Mucosa of descending colon (tissue), 3 donors: ENCODE data around the gene CACNA1C. TPM values are rescaled to one million over a fixed set of nuclear protein-coding genes. Genes with fewer than 3 reads are reported as not detected.
A peak's percentile ranks its signal among the peaks of the same experiment; 100 is the strongest.

Experiments
- ATAC-seq: fragments of 200-7000 bp; cut with Tn5 transposase; one replicate; pipeline ENCODE4 v1.9.1; 2020; ENCODE audit warnings: mild to moderate bottlenecking, moderate library complexity
- DNase-seq, 3 donors: peaks; one replicate each; pipeline ENCODE4 v3.0.0-alpha.2; 2020
- H3K36me3 ChIP-seq: fragments of 200-600 bp; one replicate; pipeline ENCODE4 v1.8.0; 2021; ENCODE audit warnings: low read depth, mild to moderate bottlenecking
- H3K4me1 ChIP-seq: fragments of 200-600 bp; one replicate; pipeline ENCODE4 v1.8.0; 2021; ENCODE audit warnings: low read depth, mild to moderate bottlenecking
- H3K4me3 ChIP-seq: fragments of 200-600 bp; one replicate; pipeline ENCODE4 v1.8.0; 2021; ENCODE audit warnings: mild to moderate bottlenecking
- H3K9me3 ChIP-seq: fragments of 200-600 bp; one replicate; pipeline ENCODE4 v1.8.0; 2021; ENCODE audit warnings: mild to moderate bottlenecking
- CTCF ChIP-seq: fragments of 200-600 bp; IDR thresholded peaks from one replicate; pipeline ENCODE4 v1.8.0; 2022; ENCODE audit warnings: antibody characterized with exemption, mild to moderate bottlenecking
- intact Hi-C, 2 donors: fragments of 100-400 bp; cut with DNase I in 1 of 2; cut with micrococcal nuclease in 1 of 2; formaldehyde crosslinking; loops; one replicate each; pipeline versions ENCODE4 v1.11.0 to v1.11.1; 2022; cut with DNase I, micrococcal nuclease
- total RNA-seq, 3 donors: library from RNA; stranded (reverse); fragmentation: NEBNext Ultra II Directional in 2 of 3; extraction: Animal tissue kit (Norgen Biotek cat#: 25700) in 2 of 3; gene quantifications; one replicate each; pipeline versions ENCODE4 v1.2.1 to v1.2.4, GENCODE V29; 2021 to 2023
- donor health status: DM: no; HTN: no; CAD: no; lungs with moderate emphysema.
- donor health status: DM: no; HTN: no; CAD: no.
- donor health status: DM: no; HTN: yes; CAD: no.

The CACNA1C gene
- total RNA-seq, 3 donors from 2014 or later: 5.5 to 89.4 (median 9.2) TPM

GRCh38 chr12:2483713-2484112 is 430.9 kb downstream of the CACNA1C start:
- no peaks in the 10 kb centered on the region for H3K36me3 ChIP-seq
- no peaks in the 10 kb centered on the region for H3K4me1 ChIP-seq
- no peak for TF ChIP-seq CTCF
- DNase-seq: no peak
- intact Hi-C loops: no loop called here
- H3K4me3 ChIP-seq: no peak overlapping the region
- ATAC-seq: peak; percentile 45
- no peaks in the 10 kb centered on the region for H3K9me3 ChIP-seq

- ATAC-seq (no peak), DNase-seq (no peak)
- H3K4me3 ChIP-seq: no peak overlapping the region
- no peaks in the 10 kb centered on the region for H3K36me3 ChIP-seq
- H3K9me3 ChIP-seq: no peaks in the 10 kb centered on the region
- TF ChIP-seq CTCF: no peak
- H3K4me1 ChIP-seq: no peaks in the 10 kb centered on the region
- intact Hi-C loops: no loop called here
Observed at GRCh38 chr12:2484141-2484776, 431.5 kb downstream of the CACNA1C start.

GRCh38 chr12:2485681-2486080 is 432.9 kb downstream of the CACNA1C start:
- intact Hi-C loops: no loop called here
- H3K9me3 ChIP-seq: no peaks in the 10 kb centered on the region
- H3K36me3 ChIP-seq: no peaks in the 10 kb centered on the region
- H3K4me1 ChIP-seq: no peaks in the 10 kb centered on the region
- no peak for TF ChIP-seq CTCF
- ATAC-seq (no peak), DNase-seq (no peak)
- no peak overlapping the region for H3K4me3 ChIP-seq

GRCh38 chr12:2486796-2487195 is 434.0 kb downstream of the CACNA1C start:
- Histone ChIP-seq H3K4me1 (peaks cover 4% of the 10 kb centered on the region), H3K4me3 (no peak overlapping the region), H3K9me3 (no peaks in the 10 kb centered on the region), H3K36me3 (no peaks in the 10 kb centered on the region)
- intact Hi-C loops: no loop called here
- no peak for ATAC-seq
- DNase-seq: no peak
- no peak for TF ChIP-seq CTCF

- Histone ChIP-seq H3K36me3 (no peaks in the 10 kb centered on the region), H3K4me1 (peaks cover 4% of the 10 kb centered on the region), H3K9me3 (no peaks in the 10 kb centered on the region), H3K4me3 (no peak overlapping the region)
- ATAC-seq (no peak), DNase-seq (no peak)
- intact Hi-C loops: no loop called here
- TF ChIP-seq CTCF: no peak
Observed at GRCh38 chr12:2487278-2487677, 434.5 kb downstream of the CACNA1C start.

GRCh38 chr12:2488131-2488530 is 435.3 kb downstream of the CACNA1C start:
- no peak overlapping the region for H3K4me3 ChIP-seq
- no peaks in the 10 kb centered on the region for H3K9me3 ChIP-seq
- intact Hi-C loops: no loop called here
- no peaks in the 10 kb centered on the region for H3K36me3 ChIP-seq
- TF ChIP-seq CTCF: no peak
- ATAC-seq (no peak), DNase-seq (no peak)
- H3K4me1 ChIP-seq: peaks cover 4% of the 10 kb centered on the region
